ENCODE data around the gene CCL23.

GRCh38 chr17:36004594-36005108, 13.1 kb downstream of the CCL23 start:
- no peak for TF ChIP-seq RCOR1 (IDR thresholded peaks at IDR 0.05; ENCODE audit: borderline replicate concordance in 1 of 2, low read depth in 2 of 2, low read length in 2 of 2)
- TF ChIP-seq POLR2AphosphoS5 (IDR thresholded peaks at IDR 0.05; ENCODE audit: control insufficient read depth, insufficient read depth, low read depth, low read length): no peak
